RKO (cell line): ENCODE data around the gene CSTPP1.

Experiments used
- DNase-seq: peaks from one replicate; pipeline ENCODE4 v3.0.0-alpha.2; 2016; ENCODE audit warnings: low spot score

Gene CSTPP1, protein sequence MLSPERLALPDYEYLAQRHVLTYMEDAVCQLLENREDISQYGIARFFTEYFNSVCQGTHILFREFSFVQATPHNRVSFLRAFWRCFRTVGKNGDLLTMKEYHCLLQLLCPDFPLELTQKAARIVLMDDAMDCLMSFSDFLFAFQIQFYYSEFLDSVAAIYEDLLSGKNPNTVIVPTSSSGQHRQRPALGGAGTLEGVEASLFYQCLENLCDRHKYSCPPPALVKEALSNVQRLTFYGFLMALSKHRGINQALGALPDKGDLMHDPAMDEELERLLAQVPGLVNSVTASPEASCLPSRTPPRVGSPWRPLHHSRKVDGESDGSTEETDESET

DNA sequence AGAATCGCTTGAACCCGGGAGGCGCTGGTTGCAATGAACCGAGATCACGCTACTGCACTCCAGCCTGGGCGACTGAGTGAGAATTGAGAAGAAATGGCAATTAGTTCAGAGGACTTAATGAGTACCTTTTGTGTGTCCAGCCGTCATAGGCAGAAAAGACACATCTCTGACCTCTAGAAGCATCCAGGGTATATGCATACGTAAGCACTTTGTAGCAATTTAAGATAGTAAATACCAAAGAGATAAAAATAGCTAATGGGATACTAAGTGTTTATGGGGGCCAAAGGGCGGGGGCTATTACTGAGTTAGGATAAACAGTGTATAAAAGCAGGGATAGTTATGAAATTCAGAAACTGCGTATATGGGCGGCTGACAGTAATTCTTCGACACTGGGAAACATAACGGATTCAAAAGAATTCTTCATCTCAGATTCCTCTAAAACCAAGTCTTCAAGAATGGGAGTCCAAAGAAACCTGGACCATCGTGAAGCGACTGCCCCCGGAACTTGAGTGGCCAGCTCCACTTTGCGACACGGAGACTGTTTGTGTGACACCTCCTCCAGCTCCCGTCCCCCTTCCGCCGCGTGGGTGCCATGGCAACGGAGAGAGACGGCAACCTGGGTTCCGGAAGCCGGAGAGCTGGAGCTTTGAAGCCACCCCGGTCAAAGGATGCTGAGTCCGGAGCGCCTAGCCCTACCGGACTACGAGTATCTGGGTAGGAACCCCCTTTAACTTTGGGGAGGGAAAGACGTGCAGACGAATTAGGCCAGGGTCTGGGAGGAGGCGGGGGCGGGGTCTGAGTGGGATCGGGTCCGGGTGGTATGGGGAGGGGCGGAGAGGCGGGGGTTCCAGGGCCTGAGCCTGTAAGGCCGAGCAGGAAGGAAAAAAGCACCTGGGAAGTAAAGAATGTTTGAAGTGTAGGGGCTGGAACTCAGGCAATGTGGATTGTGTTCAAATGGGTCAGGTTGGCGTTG is at the start of gene CSTPP1:
Gene CSTPP1 (plus strand): TSS at position 624 of the 973 bp plus-strand sequence. CDS start 45 bp downstream, at position 669.
- peak; percentile 92 for DNase-seq

GRCh38 chr11:46888636-46889035 is 47.9 kb upstream of the CSTPP1 start:
- no peak for DNase-seq

- no peak for DNase-seq
These were observed 47.3 kb upstream of the CSTPP1 start for GRCh38 chr11:46889251-46889650.

DNA sequence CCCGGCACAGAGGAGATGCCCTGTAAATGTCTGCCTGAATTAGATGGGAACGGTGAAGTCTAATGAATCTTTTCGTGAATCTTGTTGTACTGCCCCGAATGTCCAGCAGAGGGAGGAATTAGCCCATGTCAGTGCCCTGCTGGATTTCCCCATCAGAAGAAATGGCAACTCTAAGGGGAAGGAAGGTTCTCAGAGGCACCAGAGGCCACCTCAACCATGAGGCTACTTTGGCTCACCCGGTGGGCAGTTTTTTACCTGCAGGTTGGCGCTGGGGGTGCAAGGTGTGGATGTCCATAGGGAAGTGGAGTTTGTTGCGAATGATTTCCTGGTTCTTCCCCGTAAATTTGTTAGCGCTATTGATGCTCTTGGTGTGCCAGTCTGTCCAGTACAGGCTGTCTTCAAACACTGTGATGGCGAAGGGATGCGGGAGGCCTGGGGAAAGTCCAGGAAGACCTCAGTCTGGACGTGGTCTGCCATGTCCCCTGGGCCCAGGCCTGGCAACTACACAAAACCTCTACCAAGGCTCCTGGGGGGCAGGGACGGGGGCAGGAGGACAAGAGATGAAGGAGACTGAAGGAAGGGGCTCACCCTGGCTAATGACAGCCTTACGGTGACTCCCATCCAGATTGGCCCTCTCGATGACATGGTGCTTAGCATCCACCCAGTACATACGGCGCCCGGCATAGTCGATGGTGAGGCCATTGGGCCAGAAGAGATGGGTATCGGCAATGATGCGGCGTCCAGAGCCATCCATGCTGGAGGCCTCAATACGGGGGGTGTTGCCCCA is 46.7 kb upstream of the CSTPP1 start:
- DNase-seq = peak; percentile 71

GRCh38 chr11:46890665-46891064 is 45.9 kb upstream of the CSTPP1 start:
- peak; percentile 7 for DNase-seq

DNA sequence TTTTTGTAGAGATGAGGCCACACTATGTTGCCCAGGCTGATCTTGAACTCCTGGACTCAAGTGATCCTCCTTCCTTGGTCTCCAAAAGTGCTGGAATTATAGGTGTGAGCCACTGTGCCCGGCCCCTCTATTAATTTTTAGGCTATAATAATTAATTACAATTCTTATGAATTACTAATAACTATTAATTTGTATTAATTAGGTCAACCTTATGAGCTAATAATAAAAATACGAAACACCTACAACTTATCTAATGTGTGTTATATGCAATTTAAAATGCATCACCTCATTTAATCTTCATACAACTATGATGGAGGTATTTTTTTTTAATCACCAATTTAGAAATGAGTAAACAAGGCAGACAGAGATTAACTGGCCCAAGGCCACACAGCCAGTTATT is 44.5 kb upstream of the CSTPP1 start:
- no peak for DNase-seq

DNA sequence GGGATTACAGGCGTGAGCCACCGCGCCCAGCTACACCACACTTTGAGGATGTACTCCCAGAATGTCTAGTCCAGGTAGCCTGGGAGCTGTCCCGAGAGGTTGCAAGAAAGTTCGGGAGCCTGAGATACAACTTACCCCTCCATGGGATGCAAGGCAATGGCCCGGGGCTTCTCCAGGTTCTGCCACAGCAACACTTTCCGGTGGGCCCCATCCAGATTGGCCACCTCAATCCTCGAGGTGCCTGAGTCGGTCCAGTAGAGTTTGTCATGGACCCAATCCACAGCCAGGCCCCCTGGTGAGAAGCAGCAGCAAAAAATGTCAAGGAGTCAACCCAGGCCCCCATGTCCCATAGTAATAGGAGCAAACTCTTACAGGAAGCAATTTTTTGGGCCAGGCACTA is 43.7 kb upstream of the CSTPP1 start:
- DNase-seq = no peak

DNA sequence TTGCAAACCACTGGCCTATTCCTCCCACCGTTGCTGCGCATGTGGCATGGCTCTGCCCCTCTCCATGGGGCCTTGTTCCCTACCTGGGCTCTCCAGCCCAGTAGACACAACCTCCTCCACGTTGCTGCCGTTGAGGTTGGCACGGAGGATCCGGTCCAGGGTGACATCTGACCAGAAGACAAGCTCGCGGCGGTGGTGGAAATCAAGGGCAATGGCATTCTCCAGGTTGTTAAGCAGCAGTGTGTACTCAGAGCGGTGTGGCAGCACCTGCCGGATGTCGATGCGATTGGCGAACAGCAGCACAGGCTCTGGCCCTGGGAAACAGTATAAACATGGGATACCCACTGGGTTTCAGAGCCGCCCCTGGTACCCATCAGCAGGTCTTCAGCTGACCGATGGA is 42.1 kb upstream of the CSTPP1 start:
- no peak for DNase-seq

DNA sequence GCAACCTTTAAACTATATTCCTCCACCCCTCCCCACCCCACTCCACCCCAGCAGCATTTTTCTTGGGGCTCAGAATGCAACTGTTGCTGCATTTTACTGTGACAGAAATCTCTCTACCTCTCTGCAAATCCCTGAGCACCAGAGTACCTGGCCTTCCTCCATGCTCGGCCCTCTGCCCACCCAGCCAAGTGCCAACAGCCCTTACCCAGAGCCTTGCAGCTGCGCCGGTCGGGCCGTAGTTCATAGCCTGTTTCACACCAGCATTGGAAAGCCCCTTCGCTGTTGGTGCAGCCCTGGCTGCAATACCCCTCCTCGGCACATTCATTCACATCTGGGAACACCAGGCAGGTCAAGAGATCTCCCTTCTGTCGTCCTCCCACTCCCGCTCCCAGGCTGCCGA is 41.6 kb upstream of the CSTPP1 start:
- no peak for DNase-seq

GRCh38 chr11:46895821-46896220 is 40.7 kb upstream of the CSTPP1 start:
- DNase-seq = no peak

DNA sequence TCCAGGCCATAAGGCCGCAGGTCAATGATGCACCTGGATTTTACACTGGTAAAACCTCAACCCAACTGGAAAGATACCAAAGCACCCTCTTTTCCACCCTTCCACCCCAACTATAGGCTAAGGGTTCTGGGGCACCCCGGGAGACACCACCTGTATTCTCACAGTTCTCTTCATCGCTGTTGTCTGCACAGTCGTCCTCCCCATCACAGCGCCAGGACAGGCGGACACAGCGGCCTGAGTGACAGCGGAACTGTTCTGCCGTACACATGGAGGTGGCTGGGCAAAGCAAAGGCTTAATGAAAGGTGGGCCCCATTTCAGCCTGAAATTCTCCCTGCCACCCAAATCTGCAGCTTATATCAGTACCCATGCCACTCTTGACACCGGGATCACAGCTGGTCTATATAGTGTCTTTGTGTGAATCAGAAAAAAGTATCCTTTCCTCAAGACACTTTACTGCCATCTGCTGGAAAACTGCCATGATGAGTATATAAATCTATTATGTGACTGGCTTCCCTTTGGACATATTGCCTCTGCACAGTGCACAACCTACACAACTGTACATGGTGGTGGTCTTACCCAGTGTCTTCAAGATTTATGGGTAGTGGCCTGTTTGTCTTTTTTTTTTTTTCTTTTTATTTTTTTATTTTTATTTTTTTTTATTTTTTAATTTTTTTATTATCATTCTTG is 39.7 kb upstream of the CSTPP1 start:
- peak; percentile 82 for DNase-seq

GRCh38 chr11:46898396-46899095 is 38.0 kb upstream of the CSTPP1 start:
- no peak for DNase-seq

- no peak for DNase-seq
These were observed 37.0 kb upstream of the CSTPP1 start for GRCh38 chr11:46899501-46900025.

DNA sequence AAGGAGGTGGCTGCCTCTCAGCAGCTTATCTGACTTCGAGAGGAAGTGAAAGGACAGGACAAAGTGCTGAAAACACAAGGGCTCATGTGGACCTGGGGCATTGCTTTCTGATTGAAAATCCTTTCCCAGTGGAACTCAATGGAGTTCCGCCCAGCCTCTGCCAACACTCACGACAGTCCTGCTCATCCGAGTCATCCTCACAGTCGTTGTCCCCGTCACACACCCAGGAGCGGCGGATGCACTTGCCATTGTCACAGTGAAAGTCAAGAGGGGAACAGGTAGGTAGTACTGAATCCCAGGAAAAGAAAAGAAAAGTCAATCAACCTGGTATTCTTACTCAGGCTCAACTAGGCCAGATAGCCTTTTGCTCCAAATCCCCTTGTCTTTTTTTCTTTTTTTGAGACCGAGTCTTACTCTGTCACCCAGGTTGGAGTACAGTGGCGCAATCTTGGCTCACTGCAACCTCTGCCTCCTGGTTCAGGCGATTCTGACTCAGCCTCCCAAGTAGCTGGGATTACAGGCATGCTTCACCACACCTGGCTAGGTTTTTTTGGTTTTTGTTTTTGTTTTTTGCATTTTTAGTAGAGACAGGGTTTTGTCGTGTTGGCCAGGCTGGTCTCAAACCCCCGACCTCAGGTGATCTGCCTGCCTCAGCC is 36.3 kb upstream of the CSTPP1 start:
- no peak for DNase-seq

- no peak for DNase-seq
These were observed 35.4 kb upstream of the CSTPP1 start for GRCh38 chr11:46901156-46901555.

DNA sequence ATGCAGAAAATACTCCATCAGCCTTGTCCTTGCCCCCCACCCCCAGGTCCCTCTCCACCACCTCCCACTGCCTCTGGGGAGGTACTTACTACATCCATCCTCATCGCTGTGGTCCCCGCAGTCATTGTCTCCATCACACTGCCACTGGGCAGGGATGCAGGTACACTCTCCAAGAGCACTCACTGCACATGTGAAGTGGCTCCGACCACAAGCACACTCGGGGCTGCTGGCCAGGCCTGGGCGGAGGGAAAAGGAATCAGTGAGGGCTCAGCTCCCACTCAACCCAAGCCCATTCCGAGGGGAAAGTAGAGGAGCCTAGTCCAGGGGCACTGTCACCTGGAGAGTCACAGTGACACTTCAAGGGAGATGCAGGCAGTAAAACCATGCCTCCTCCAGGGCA is 33.9 kb upstream of the CSTPP1 start:
- no peak for DNase-seq

DNA sequence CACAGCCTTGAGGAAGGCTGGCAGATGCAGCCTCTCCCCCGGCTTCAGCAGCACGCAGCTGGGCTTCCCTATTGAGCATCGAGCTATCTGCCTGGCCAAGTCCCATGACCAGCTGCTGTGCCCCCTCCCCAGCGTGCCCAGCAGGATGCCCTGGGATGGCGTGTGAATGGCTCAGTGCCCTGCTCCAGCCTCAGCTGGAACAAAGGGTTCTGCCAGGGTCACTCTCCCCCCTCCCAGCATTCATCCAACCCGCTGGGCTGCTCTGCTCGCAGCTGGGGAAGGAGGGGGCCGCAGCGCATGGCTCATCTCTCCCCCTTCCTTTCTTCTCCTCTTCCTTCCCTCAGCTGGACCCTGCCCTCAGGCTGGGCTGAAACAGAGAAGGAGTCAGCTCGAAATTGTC is 32.7 kb upstream of the CSTPP1 start:
- no peak for DNase-seq

DNA sequence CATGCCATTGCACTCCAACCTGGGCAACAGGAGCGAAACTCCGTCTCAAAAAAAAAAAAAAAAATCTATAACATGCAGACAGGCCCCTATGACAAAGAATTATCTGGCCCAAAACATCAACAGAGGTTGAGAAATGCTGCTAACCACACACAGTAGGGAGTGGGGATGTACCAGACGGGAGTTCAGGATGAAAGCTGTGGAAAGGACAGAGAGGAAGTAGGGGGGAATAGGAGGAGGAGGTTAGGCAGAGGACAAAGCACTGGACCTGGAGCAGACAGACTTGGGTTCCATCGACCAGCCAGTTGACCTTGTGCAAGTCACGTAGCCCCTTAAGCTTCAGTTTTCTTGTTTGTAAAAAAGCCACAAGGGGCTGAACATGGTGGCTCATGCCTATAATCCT is 30.8 kb upstream of the CSTPP1 start:
- no peak for DNase-seq

GRCh38 chr11:46906609-46907041 is 29.9 kb upstream of the CSTPP1 start:
- no peak for DNase-seq

- no peak for DNase-seq
These were observed 29.0 kb upstream of the CSTPP1 start for GRCh38 chr11:46907606-46908005.
